Measurements from ENCODE around the gene EXOC6B. TPM values are rescaled to one million over a fixed set of nuclear protein-coding genes. Genes with fewer than 3 reads are reported as not detected.

The EXOC6B gene
- total RNA-seq, 1 experiment from 2014 or later: 33.7 TPM

DNA sequence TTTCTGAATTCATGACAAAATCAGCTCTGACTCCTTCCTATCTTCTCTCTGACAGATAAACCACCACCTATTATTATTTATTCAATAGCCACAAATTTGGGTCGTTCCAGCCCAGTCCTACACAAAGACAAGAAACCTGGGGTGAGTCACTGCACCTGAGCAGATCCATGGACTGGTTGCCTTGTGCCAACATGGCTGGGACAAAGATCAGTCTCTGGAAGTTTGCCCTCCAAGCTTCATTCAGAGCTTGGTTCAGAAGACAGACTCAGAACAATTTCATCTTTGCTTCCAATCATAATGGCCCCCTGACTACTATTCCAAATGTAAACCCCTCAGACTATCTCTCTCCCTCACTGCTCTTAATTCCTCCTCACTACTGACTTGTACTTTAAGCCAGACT lies 9.6 kb upstream of the EXOC6B start (continued):
- TF ChIP-seq, protein P1, sequence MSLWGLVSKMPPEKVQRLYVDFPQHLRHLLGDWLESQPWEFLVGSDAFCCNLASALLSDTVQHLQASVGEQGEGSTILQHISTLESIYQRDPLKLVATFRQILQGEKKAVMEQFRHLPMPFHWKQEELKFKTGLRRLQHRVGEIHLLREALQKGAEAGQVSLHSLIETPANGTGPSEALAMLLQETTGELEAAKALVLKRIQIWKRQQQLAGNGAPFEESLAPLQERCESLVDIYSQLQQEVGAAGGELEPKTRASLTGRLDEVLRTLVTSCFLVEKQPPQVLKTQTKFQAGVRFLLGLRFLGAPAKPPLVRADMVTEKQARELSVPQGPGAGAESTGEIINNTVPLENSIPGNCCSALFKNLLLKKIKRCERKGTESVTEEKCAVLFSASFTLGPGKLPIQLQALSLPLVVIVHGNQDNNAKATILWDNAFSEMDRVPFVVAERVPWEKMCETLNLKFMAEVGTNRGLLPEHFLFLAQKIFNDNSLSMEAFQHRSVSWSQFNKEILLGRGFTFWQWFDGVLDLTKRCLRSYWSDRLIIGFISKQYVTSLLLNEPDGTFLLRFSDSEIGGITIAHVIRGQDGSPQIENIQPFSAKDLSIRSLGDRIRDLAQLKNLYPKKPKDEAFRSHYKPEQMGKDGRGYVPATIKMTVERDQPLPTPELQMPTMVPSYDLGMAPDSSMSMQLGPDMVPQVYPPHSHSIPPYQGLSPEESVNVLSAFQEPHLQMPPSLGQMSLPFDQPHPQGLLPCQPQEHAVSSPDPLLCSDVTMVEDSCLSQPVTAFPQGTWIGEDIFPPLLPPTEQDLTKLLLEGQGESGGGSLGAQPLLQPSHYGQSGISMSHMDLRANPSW (CRISPR knock-in tag; conservative IDR thresholded peaks at IDR 0.05; ENCODE audit: low read depth): no peak
- no peak for TF ChIP-seq SMAD4 (CRISPR knock-in tag; IDR thresholded peaks at IDR 0.05)

- ChIA-PET POLR2A (interaction anchor here (0.7 kb wide), 1 partner anchor 35 kb away, joined by 4 read pairs; no protein-coding TSS in a partner anchor), CTCF (no interaction called here)
- Mint-ChIP-seq H3K9me3 (no peaks in the 10 kb centered on the region), H3K4me3 (no peak overlapping the region), H3K27me3 (ENCODE audit: low read depth) (peaks cover 8% of the 10 kb centered on the region; the same call in 1 of the 2 replicates), H3K36me3 (no peaks in the 10 kb centered on the region), H3K4me1 (peaks cover 8% of the 10 kb centered on the region), H3K27ac (no peak overlapping the region)
- TF ChIP-seq SMAD3 (CRISPR knock-in tag; IDR thresholded peaks at IDR 0.05; ENCODE audit: borderline replicate concordance) (no peak), FOXK1 (CRISPR knock-in tag; IDR thresholded peaks at IDR 0.05) (no peak), GTF2I (CRISPR knock-in tag; conservative IDR thresholded peaks at IDR 0.05) (no peak), IRF2 (CRISPR knock-in tag; IDR thresholded peaks at IDR 0.05; ENCODE audit: borderline replicate concordance, low read depth) (no peak), NFATC4 (CRISPR knock-in tag; IDR thresholded peaks at IDR 0.05) (no peak)
- TF ChIP-seq, protein P2, sequence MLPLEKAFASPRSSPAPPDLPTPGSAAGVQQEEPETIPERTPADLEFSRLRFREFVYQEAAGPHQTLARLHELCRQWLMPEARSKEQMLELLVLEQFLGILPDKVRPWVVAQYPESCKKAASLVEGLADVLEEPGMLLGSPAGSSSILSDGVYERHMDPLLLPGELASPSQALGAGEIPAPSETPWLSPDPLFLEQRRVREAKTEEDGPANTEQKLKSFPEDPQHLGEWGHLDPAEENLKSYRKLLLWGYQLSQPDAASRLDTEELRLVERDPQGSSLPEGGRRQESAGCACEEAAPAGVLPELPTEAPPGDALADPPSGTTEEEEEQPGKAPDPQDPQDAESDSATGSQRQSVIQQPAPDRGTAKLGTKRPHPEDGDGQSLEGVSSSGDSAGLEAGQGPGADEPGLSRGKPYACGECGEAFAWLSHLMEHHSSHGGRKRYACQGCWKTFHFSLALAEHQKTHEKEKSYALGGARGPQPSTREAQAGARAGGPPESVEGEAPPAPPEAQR (CRISPR knock-in tag; IDR thresholded peaks at IDR 0.05): no peak
- ATAC-seq (no peak), DNase-seq (ENCODE audit: low spot score) (no peak)
Observed at GRCh38 chr2:72834596-72834995, 8.8 kb upstream of the EXOC6B start.

- H3K36me3 Mint-ChIP-seq: no peaks in the 10 kb centered on the region
- ATAC-seq: peak; percentile 47
- H3K4me3 Mint-ChIP-seq: no peak overlapping the region
- no peaks in the 10 kb centered on the region for H3K9me3 Mint-ChIP-seq
- CTCF ChIA-PET: interaction anchor here (1.4 kb wide), 1 partner anchor 17 kb away, joined by 4 read pairs; no protein-coding TSS in a partner anchor
- POLR2A ChIA-PET: interaction anchor here (1.0 kb wide), 1 partner anchor 9 kb away, joined by 3 read pairs; no protein-coding TSS in a partner anchor
- peaks cover 8% of the 10 kb centered on the region for H3K4me1 Mint-ChIP-seq
- peaks cover 8% of the 10 kb centered on the region; the same call in 1 of the 2 replicates for H3K27me3 Mint-ChIP-seq (ENCODE audit: low read depth)
- H3K27ac Mint-ChIP-seq: no peak overlapping the region
- TF ChIP-seq CREM (CRISPR knock-in tag; IDR thresholded peaks at IDR 0.05): no peak
- TF ChIP-seq ZNF671 (CRISPR knock-in tag; IDR thresholded peaks at IDR 0.05): no peak
- TF ChIP-seq, protein P3, sequence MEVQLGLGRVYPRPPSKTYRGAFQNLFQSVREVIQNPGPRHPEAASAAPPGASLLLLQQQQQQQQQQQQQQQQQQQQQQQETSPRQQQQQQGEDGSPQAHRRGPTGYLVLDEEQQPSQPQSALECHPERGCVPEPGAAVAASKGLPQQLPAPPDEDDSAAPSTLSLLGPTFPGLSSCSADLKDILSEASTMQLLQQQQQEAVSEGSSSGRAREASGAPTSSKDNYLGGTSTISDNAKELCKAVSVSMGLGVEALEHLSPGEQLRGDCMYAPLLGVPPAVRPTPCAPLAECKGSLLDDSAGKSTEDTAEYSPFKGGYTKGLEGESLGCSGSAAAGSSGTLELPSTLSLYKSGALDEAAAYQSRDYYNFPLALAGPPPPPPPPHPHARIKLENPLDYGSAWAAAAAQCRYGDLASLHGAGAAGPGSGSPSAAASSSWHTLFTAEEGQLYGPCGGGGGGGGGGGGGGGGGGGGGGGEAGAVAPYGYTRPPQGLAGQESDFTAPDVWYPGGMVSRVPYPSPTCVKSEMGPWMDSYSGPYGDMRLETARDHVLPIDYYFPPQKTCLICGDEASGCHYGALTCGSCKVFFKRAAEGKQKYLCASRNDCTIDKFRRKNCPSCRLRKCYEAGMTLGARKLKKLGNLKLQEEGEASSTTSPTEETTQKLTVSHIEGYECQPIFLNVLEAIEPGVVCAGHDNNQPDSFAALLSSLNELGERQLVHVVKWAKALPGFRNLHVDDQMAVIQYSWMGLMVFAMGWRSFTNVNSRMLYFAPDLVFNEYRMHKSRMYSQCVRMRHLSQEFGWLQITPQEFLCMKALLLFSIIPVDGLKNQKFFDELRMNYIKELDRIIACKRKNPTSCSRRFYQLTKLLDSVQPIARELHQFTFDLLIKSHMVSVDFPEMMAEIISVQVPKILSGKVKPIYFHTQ (CRISPR knock-in tag; IDR thresholded peaks at IDR 0.05): no peak
- TF ChIP-seq E2F5 (CRISPR knock-in tag; IDR thresholded peaks at IDR 0.05): no peak
- no peak for TF ChIP-seq NR2C2 (CRISPR knock-in tag; IDR thresholded peaks at IDR 0.05)
- TF ChIP-seq, protein P1 (CRISPR knock-in tag; conservative IDR thresholded peaks at IDR 0.05; ENCODE audit: low read depth): no peak
- TF ChIP-seq ZNF416 (CRISPR knock-in tag; IDR thresholded peaks at IDR 0.05): no peak
- no peak for TF ChIP-seq SOX15 (CRISPR knock-in tag; IDR thresholded peaks at IDR 0.05)
- TF ChIP-seq SP1 (CRISPR knock-in tag; conservative IDR thresholded peaks at IDR 0.05): no peak
- no peak for DNase-seq (ENCODE audit: low spot score)
Observed at GRCh38 chr2:72833084-72833714, 7.4 kb upstream of the EXOC6B start.
